GM21360 (cell line): ENCODE data around the gene PLPPR1.

Source experiments
- ATAC-seq: cut with Tn5 transposase; IDR thresholded peaks from one replicate; pipeline ENCODE4 v1.9.1; 2021; ENCODE audit warnings: mild to moderate bottlenecking, moderate library complexity; ENCODE audit not compliant: unreplicated experiment

Gene PLPPR1

DNA sequence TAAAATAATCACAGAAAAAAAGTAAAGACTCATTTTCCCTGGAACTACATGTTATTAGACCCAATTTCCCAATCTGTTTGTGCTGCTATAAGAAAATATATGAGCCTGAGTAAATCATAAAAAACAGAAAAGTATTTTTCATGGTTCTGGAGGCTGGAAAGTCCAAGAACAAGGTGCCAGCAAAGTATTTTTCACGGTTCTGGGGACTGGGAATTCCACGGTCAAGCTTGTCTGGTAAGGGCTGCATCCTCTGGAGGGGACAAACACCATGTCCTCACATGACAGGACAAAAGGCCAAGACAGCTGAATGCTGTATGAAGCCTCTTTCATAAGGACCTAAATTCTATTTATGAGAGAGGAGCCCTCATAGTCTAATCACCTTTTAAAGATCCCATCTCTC lies 172.3 kb downstream of the PLPPR1 start:
- ATAC-seq, result no peak

DNA sequence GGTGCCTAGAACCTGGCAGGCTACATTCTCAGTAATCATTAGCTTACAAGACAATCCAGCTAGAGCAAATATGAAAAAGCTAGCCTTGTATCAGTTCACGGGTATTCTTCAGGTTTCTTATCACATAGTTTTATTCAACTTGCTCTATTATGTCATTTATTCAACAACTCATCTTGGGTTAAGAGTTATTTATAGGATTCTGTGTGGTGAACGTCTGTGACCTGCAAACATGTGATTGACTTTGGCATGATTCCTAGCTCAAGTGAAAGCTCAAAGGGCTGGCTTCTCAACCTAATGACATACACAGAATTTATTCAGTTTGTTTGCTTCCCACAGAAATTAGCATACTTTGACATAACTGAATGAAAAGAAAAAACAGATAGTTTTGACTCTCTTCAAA lies 173.1 kb downstream of the PLPPR1 start:
- no peak for ATAC-seq

DNA sequence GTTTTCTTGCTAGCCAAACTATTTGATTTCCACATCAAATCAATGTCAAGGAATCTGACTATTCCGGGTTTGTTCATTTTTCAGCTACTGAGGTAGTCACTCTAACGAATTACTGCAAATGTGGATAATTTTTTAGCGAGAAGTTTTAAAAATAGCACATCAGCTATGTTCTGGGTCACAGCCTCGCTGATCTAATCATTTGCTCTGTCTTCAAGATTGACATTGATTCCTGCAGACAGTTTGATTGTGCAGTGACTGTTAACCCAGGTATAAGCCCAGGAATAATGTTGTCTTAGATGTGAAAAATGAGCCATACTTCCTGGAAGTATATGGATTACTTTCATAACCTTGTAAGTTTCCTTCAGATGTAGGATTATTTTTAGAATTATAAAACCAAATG lies 181.1 kb downstream of the PLPPR1 start:
- ATAC-seq, result no peak

DNA sequence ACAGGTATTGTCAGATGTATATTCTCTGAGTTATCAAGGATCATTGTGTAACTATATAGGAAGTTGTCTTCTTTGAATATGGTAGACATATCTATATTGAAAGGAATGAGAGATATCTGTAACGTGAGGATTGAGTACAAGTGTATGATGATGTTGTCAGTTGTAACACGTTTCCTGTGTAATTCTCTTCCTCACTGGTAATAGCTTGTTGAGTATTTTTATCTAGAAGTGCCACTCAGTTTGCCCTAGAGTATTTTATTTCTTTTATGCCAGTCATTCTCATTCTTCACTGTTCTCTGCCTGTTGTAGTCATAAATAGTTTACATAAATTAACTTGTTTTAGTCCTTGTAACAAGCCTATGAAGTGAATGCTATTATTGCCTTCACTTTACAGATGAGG lies 184.1 kb downstream of the PLPPR1 start:
- no peak for ATAC-seq

DNA sequence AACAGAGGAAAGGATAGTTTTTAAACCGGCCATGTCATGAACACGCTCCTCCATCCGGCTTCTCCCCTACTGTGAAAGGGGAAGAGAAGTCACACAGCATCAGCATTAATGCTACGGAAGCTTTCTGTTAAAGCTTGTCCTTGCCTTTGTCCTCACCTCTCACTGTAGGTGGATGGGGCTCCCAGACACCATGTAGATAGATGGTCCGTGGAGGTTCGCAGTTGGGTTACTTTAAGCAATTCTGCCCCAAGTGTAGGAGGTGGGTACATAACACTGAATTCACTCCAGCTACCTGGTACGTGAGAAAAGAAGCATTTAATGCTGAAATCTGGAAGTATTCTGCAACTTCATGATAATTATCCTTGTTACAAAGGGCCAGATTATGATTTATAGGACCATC lies 190.5 kb downstream of the PLPPR1 start:
- no peak for ATAC-seq

DNA sequence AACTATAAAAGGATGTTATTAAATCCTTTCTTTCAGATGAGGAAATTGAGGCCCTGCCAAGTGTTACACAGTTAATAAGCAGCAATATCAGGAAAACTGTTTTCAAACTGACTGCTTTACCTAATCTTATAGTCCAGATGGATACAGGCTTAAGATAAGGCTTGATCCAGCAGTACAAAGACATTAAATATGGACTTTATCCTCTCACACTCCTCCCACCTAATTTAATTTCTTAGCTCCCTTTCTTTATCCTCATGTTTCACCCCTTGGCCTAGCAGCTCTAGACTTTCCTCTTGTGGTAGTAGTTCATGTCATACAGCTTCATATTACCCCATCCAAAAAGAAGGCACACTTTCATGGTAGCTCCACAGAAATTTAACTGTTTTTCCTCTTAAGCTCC lies 191.8 kb downstream of the PLPPR1 start:
- no peak for ATAC-seq

DNA sequence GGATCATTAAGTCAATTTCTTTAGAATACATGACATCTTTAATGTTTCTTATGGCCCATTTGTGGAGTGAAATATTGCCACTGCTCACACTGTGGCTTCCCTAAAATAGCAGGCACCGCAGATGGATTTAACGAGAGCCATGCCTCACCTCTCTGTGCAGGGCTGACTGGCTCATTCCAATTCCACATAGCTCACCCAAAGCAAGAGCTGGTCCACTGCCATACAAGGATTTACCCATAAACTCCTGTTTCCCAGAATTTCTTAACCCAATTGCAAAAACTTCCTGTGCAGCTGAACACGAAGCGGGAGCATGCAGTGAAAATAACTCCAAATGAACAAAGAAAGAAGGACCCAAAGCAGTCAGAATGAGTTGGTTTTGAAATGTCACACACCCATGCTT lies 196.7 kb downstream of the PLPPR1 start:
- no peak for ATAC-seq

DNA sequence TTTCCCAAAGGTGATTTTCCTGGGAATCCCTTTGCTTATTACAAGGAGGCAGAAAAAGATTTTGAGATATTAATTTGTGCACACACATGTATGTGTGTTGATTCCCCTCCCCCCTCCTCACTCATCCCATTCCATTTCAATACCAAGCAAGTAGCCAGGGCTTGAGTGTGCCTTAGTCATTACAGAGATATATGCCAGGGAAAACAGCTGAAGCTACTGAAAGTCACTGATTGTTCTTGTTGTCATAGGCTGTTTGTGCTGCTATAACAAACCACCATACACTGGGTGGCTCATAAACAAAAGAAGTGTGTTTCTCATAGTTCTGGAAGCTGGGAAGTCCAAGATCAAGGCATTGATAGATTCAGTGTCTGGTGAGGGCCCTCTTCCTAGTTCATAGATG lies 197.6 kb downstream of the PLPPR1 start:
- ATAC-seq, result no peak

DNA sequence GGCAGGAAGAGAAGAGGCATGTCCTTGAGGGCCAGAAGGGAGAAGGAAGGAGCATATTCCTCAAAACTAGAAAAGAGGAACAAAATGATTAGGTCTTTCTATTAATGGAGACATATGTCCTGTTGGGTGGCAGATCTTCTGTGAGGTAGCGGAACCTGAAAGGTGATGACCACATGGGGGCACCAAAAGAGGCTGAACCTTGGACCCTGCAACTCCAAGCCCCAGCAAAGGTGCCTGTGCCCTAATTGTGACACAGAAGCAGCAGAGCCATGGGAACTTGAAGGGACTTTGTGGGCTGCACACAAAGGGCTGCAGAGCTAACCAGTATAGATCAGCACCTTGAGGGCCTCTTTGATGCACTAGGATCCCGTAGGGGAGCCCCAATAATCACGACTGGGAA lies 198.3 kb downstream of the PLPPR1 start:
- no peak for ATAC-seq

DNA sequence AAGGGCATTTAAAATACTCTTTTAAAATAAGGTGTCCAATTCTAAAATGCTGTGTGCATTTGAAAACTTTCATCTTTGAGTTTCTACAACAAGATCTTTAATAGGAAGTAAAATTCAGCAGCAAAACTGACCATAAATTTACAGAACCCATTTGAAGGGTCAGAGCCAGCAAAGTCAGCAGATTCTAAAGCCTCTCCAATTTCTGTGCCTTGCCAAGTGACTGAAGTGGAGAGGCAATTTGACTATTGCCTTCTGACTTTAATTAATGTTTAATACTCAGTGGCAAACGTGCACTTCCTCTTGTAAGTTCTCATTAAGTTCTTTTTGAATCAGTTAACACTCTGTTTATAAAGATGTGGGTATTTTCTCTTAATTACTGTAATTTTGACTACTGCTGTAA lies 201.1 kb downstream of the PLPPR1 start:
- ATAC-seq, result no peak

DNA sequence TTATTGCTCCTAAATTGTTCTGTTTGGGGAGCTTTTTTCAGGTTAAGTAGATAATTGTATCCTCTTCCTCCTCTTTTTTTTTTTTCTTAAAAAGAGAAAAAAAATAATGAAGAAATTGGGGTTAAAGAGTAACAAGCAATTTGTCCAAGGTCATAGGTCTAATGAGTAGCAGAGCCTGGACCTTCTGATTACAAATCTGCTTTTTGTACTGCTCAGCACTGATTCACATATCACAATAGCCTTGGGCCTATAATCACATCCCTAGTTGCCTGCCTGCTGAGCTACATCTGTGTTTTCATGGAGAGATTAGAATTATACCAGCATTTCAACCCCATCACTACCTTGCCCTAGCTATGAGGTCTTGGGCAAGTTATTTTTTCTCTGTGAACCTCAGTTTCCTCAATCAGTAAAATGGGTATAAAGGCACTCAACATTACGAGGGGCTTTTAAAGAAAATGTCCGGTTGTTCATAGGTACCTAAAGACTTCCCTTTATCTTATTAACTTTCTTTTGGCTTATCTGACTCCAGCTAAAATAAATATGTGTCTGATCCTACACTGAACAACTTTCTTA lies 204.0 kb downstream of the PLPPR1 start:
- no peak for ATAC-seq

DNA sequence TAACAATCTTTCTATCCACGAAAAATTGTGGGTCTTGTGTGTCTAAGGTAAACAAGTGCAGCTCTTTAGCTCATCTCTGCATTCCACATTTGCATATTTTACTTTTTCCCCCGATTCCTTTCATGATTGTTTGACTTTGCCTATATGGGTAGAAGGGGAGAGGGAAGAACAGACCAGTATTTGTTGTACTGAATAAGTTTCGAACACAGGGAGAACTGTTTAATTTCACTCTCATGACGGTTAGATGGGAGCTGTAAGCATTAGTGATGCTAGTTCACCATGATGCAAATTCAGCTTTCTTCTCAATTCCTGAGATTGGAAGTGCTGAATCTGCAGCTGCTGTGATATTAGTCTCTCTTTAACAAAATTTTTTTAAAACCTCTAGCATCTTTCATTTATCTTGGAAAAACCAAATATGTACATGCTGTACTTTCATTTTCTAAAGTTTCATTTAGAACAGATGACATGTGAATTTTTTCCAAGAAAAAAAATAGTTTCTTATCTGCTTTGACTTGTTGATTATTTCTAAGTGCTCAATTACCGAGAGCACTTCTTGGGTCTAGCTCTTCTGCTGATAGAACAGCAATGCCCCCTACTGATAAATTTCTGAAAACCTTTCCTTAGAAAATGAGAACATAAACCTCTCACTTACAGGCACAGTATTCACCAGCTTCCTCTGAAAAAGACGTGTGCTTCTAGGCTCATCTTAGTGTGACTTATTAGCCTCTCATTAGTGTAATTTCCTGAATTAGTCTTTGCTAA lies 206.8 kb downstream of the PLPPR1 start:
- ATAC-seq, result no peak

DNA sequence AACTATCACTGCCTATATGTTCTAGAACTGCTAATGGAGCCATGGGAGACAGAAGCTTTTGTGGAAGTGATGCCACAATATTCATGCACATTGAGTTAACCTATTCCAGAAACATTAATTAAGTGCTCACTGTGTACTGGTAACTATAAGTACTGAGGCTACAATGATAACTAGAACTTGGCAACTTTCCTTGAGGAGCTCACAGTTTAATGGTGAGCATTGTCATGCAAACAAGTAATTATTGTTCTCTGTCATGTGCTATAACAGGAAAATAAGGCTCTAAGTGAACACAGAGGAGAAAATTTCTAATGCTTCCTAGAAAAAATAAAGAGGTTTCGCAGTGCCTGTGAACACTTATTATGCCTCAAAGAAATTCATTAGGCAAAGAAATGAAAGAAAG lies 214.1 kb downstream of the PLPPR1 start:
- no peak for ATAC-seq

DNA sequence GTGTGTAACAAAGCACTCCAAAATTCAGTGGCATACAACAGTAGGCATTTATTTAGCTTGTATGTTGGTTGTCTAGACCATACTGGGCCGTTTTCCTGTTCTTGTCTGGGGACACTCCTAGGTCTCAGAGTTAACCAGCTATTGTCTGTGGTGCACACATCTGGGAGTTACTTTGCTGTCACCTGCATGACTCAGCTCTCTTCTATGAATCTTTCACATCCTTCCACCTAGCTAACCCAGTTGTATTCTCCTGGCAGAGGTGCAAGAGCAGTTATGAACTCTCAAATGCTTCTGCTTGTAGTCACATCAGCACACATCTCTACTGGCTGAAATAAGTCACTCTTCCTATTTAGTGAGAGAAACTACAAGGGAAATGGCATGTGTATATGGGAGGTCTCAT lies 218.2 kb downstream of the PLPPR1 start:
- no peak for ATAC-seq

DNA sequence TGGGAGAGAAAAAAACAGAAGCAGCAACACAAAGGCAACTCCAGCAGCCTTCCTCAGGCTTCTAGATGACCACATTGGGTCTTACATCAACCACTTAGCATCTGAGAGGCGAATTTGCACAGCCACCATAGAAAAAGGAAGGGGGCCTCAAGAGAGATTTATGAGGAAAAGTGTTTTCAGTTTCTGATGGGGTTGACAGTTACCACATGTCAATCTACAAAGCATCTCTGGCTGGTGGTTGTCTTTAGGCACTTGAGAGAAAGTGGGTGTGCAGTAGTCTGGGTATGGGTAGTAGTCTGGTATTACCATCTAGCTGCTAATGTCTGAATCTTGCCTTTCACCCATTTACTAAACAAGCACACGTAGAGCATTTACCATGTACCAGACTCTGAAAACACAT lies 218.8 kb downstream of the PLPPR1 start:
- no peak for ATAC-seq

DNA sequence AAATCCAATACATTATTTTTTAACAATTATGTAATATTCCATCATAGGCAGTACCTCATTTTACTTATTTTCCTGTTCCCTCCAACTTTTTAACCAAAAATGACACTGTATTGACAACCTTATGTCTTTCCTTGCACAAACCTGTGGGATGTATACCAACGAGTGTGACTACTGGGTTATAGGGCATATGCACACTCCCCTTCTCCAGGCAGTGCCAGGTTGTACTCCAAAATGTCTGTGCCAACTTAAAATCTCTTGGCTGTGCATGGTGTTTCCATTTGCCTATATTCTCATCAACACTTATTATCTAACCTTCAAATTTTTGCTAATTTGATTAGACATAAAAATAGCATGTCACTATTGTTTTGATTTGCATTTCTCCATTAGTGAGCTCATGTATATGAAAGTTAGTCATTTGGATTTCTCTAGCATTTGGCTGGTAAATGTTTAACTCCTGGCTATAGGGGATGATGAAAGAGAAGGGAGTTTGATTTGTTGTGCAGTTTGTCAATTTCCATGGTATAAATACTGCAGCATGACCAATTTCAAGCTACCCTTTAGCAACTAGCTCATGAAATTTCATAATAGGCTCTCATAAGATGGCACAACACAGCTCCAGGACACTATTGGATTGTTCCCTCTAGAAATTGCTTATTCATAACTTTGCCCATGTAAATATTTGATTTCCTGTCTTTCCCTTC lies 226.4 kb downstream of the PLPPR1 start:
- no peak for ATAC-seq

DNA sequence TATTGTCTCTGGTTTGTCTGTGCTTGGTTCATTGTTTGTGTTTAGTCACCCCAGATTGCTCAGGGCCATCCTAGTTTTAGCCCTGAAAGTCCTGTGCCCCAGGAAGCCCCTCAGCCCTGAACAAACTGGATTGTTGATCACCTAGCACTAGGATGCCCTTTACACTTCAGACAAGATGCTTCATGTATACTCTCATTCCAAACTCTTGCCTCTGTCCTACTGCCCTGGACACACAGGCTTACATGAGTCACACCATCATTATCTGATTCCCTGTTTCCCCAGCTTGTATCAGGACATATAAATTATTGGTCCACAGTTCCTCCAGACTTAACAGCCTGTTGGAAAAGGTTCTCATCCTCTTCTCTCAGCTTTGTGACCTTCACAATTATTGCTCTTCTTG lies 236.2 kb downstream of the PLPPR1 start:
- no peak for ATAC-seq

DNA sequence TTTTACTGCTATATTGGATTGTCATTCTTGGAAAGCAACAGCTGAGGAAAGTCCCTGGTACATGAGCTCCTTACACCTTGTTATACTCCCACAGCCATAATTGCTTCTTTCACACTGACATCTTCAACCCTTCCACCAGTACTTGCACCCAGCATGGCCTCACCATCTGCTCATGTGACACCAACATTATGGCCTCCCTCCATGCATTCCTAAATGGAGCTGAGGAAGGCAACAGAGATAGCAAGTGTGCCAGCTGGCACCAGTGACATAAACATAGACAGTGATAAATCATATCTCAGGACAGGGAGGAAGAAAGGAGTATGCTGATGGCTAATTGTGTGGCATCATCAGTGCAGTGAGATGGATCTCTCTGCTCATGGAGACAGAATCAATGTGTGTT lies 236.7 kb downstream of the PLPPR1 start:
- ATAC-seq, result no peak

DNA sequence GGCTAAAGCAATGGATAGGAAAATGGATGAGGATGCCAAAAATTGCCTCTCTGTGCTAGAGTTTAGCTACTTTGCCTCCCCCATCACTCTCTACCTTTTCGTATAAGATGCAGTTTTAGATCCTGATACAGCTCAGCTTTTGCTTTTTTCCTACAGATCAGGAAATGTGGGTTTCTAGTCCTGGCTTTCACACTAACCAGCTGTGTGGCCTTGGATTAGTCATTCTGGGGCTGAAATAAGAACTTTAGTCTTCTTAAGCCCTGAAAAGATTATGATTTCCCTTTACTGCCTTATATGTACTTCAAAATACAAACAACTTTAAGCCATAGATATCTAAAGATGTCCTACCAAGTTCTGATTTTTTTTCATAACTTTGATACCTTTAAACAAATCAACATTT lies 239.9 kb downstream of the PLPPR1 start:
- no peak for ATAC-seq

DNA sequence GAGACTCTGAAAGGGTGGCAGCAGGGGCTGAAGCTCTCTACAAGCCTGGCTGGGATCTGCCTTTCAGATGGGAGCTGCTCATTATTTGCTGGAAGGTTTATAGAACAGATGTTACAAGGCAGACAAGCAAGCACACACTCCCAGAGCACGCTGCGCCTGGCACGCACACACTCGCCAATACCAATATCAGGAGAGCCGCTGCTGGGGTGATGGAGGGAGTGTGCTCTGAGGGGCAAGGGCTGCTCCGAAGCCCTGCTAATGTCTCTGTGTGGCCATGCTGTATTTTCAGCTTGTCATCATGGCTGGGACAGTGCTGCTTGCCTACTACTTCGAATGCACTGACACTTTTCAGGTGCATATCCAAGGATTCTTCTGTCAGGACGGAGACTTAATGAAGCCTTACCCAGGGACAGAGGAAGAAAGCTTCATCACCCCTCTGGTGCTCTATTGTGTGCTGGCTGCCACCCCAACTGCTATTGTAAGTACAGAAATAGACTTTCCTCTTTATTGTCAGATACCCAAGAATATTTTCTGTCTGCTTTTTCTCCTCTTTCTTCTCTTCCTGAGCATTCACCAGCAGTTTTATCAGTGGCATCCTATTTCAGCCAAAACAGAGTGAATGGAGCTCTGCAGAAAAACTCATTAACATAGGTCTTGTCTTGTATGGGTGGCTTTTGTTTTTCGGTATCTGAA lies 241.2 kb downstream of the PLPPR1 start:
- no peak for ATAC-seq

DNA sequence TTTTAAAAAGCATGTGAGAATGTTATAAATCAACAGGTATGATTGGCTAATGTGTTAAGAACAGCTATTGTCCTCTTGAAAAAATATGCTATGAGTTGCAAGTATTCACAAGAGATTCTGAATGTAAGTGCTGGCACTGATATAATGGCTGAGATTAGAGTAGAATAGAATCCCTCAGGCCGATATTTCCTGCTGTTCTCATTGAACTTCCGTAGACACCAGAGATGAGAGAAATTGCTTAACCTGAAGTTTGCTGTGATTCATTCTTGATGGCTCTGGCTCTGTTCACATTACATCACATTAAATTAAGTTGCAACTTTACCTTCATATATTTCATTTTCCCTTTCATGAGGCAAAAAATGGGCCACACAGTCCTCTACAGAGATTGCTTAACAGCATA lies 241.8 kb downstream of the PLPPR1 start:
- no peak for ATAC-seq

DNA sequence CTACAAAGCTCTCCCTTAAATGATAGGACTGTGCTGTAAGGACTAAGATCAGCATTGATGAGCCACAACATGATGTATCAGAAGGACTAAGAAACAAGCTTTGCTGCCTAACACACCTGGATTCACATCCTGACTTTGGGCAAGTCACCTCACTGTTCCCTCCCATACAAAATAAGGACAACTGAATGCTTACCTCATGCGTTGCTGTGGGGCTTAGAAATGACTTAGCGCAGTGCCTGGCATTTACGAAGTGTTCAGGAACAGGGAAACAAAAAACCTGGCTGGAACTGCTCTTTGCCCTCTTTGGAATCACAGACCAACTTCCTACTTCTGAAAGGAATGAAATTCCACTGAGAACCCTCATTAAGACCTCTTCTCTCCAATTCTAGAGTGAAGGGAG lies 242.6 kb downstream of the PLPPR1 start:
- no peak for ATAC-seq
